ENCODE measurements around the gene AKT1.

The AKT1 gene

GRCh38 chr14:104819361-104819781 lies 23.8 kb upstream of the AKT1 start:
- Histone ChIP-seq H3K4me2 (ENCODE audit: low read length) (no peak overlapping the region), H3K27me3 (ENCODE audit: control insufficient read depth, low read length) (no peaks in the 10 kb centered on the region), H3K9me3 (ENCODE audit: control insufficient read depth, insufficient read depth, low read length) (no peaks in the 10 kb centered on the region), H3F3A (ENCODE audit: control insufficient read depth, insufficient read depth) (0 out of 2 replicates have a peak, but pooled peaks cover 2% of the 10 kb centered on the region), H3K27ac (ENCODE audit: low read depth, low read length) (no peak overlapping the region), H3K36me3 (ENCODE audit: control insufficient read depth, low read length) (peaks cover 11% of the 10 kb centered on the region; the same call in 1 of the 2 replicates), H3K9me2 (replicated peaks; ENCODE audit: control insufficient read depth, low read length) (no peaks in the 10 kb centered on the region), H3K4me1 (ENCODE audit: control insufficient read depth, low read length) (peaks cover 18% of the 10 kb centered on the region), H3K4me3 (ENCODE audit: low read length) (no peak overlapping the region), H4K20me1 (ENCODE audit: control insufficient read depth, insufficient read depth, low read depth, low read length) (no peaks in the 10 kb centered on the region), H3K79me2 (ENCODE audit: control insufficient read depth, low read length) (peaks cover 38% of the 10 kb centered on the region)
- TF ChIP-seq, protein P1, sequence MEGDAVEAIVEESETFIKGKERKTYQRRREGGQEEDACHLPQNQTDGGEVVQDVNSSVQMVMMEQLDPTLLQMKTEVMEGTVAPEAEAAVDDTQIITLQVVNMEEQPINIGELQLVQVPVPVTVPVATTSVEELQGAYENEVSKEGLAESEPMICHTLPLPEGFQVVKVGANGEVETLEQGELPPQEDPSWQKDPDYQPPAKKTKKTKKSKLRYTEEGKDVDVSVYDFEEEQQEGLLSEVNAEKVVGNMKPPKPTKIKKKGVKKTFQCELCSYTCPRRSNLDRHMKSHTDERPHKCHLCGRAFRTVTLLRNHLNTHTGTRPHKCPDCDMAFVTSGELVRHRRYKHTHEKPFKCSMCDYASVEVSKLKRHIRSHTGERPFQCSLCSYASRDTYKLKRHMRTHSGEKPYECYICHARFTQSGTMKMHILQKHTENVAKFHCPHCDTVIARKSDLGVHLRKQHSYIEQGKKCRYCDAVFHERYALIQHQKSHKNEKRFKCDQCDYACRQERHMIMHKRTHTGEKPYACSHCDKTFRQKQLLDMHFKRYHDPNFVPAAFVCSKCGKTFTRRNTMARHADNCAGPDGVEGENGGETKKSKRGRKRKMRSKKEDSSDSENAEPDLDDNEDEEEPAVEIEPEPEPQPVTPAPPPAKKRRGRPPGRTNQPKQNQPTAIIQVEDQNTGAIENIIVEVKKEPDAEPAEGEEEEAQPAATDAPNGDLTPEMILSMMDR (IDR thresholded peaks at IDR 0.05; ENCODE audit: low read depth, low read length, poor library complexity, severe bottlenecking): no peak
- TF ChIP-seq EZH2phosphoT487 (IDR thresholded peaks at IDR 0.05; ENCODE audit: borderline replicate concordance, low read length): no peak

GRCh38 chr14:104818714-104819161 lies 23.2 kb upstream of the AKT1 start:
- Histone ChIP-seq H3K9me3 (ENCODE audit: control insufficient read depth, insufficient read depth, low read length) (no peaks in the 10 kb centered on the region), H3K4me2 (ENCODE audit: low read length) (no peak overlapping the region), H3K79me2 (ENCODE audit: control insufficient read depth, low read length) (peaks cover 44% of the 10 kb centered on the region), H3F3A (ENCODE audit: control insufficient read depth, insufficient read depth) (0 out of 2 replicates have a peak, but pooled peaks cover 2% of the 10 kb centered on the region), H4K20me1 (ENCODE audit: control insufficient read depth, insufficient read depth, low read depth, low read length) (no peaks in the 10 kb centered on the region), H3K27ac (ENCODE audit: low read depth, low read length) (no peak overlapping the region), H3K27me3 (ENCODE audit: control insufficient read depth, low read length) (no peaks in the 10 kb centered on the region), H3K36me3 (ENCODE audit: control insufficient read depth, low read length) (peaks cover 14% of the 10 kb centered on the region; the same call in 1 of the 2 replicates), H3K4me3 (ENCODE audit: low read length) (no peak overlapping the region), H3K9me2 (replicated peaks; ENCODE audit: control insufficient read depth, low read length) (no peaks in the 10 kb centered on the region), H3K4me1 (ENCODE audit: control insufficient read depth, low read length) (peaks cover 20% of the 10 kb centered on the region)
- TF ChIP-seq, protein P1 (IDR thresholded peaks at IDR 0.05; ENCODE audit: low read depth, low read length, poor library complexity, severe bottlenecking): no peak
- no peak for TF ChIP-seq EZH2phosphoT487 (IDR thresholded peaks at IDR 0.05; ENCODE audit: borderline replicate concordance, low read length)

DNA sequence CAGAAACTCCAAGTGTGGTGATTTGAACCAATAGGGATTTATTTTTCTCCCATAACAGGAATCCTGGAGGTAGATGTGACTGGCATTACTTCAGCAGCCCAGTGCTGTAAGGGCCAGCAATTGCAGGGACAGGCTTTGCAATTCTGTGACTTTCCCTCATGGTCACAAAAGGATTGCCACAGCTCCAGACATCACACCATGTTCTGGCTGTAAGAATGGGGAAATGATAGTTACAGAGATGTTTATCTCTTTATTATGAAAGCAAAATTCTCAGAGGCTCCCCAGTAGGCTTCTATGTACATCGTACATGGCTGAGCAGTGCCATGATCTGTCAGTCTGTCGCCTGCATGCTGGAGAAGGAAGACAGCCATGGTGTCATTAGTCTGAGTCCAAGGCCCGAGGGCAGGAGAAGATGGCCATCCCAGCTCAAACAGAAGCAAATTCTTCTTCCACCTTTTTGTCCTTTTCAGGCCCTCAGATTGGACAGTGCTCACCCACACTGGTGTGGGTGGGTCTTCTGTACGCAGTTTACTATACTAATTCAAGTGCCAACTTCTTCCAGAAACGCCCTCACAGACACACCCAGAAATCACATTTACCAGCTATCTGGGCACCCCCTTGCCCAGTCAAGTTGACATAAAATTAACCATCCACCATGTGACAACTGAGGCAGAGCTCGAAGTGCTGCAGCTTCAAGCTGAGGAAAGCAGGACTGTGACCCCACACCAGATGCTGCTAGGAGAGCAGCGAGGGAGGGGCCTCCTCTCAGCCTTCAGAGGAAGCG lies 22.6 kb upstream of the AKT1 start:
- Histone ChIP-seq H3K9me2 (replicated peaks; ENCODE audit: control insufficient read depth, low read length) (no peaks in the 10 kb centered on the region), H3K27me3 (ENCODE audit: control insufficient read depth, low read length) (no peaks in the 10 kb centered on the region), H3K27ac (ENCODE audit: low read depth, low read length) (no peak overlapping the region), H3K4me1 (ENCODE audit: control insufficient read depth, low read length) (peaks cover 20% of the 10 kb centered on the region), H4K20me1 (ENCODE audit: control insufficient read depth, insufficient read depth, low read depth, low read length) (no peaks in the 10 kb centered on the region), H3K36me3 (ENCODE audit: control insufficient read depth, low read length) (peaks cover 17% of the 10 kb centered on the region; the same call in 1 of the 2 replicates), H3K4me3 (ENCODE audit: low read length) (no peak overlapping the region), H3K9me3 (ENCODE audit: control insufficient read depth, insufficient read depth, low read length) (no peaks in the 10 kb centered on the region), H3K79me2 (ENCODE audit: control insufficient read depth, low read length) (peaks cover 50% of the 10 kb centered on the region), H3K4me2 (ENCODE audit: low read length) (peak overlapping the region; percentile 86; the same call in 1 of the 2 replicates), H3F3A (ENCODE audit: control insufficient read depth, insufficient read depth) (0 out of 2 replicates have a peak, but pooled peaks cover 2% of the 10 kb centered on the region)
- TF ChIP-seq, protein P1 (IDR thresholded peaks at IDR 0.05; ENCODE audit: low read depth, low read length, poor library complexity, severe bottlenecking): no peak
- no peak for TF ChIP-seq EZH2phosphoT487 (IDR thresholded peaks at IDR 0.05; ENCODE audit: borderline replicate concordance, low read length)

Measured in DOHH2 (cell line).